ENCODE data around the gene C20orf173. TPM values are rescaled to one million over a fixed set of nuclear protein-coding genes. Genes with fewer than 3 reads are reported as not detected.

C20orf173 gene
- total RNA-seq, 1 experiment from 2014 or later: not detected

DNA sequence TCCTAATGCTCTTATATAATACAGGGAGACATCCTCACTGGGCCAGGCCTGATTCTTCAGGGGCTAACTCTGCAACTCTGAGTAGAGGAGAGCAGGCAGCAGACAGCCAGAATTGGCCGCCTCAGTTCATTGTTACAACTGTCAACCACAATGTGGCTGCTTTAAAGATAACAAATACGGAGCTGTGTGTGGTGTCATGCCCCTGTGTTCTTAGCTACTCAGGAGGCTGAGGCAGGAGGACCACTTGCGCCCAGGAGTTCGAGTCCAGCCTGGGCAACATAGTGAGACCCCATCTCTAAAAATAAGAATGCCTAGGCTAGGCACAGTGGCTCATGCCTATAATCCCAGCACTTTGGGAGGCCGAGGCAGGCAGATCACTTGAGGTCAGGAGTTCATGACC is 39.7 kb downstream of the C20orf173 start:
- in situ Hi-C loops (cut with HindIII; ENCODE audit: low pct_unique_long_range_greater_than_20kb, low sequenced_read_pairs): no loop called here
- DNase-seq (ENCODE audit: low read depth): no peak

DNA sequence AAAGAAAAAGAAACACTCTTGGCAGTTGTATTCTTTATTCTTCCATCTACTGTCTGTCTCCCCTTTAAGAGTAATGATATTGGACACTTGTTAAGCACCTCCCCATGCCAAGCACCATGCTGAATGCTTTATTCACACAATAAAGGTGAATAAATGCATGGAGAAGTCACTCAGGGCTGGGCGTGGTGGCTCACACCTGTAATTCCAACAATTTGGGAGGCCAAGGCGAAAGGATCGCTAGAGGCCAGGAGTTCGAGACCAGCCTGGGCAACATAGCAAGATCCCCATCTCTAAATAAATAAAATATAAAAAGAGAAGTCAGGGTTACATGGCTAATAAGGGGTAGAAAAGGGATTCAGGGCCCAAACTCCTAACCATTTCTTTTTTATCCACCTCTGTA is 42.0 kb downstream of the C20orf173 start:
- in situ Hi-C loops (cut with HindIII; ENCODE audit: low pct_unique_long_range_greater_than_20kb, low sequenced_read_pairs): no loop called here
- DNase-seq (ENCODE audit: low read depth): no peak

DNA sequence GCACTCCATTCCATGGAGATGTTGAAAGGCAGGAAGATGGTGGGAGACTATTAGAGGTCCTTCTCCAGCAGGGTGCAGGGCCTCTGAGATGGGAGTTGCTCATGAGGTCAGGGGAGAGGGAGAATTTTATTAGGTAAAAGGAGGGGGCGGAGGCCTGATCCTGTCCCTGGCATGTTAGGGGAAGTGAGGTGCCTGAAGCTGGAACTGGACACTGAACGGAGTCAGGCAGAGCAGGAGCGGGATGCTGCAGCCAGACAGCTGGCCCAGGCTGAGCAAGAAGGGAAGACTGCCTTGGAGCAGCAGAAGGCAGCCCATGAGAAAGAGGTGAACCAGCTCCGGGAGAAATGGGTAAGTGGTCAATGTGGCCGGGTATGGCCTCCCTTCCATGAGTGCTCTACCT is 49.7 kb downstream of the C20orf173 start:
- DNase-seq (ENCODE audit: low read depth): no peak
- in situ Hi-C loops (cut with HindIII; ENCODE audit: low pct_unique_long_range_greater_than_20kb, low sequenced_read_pairs): no loop called here

DNA sequence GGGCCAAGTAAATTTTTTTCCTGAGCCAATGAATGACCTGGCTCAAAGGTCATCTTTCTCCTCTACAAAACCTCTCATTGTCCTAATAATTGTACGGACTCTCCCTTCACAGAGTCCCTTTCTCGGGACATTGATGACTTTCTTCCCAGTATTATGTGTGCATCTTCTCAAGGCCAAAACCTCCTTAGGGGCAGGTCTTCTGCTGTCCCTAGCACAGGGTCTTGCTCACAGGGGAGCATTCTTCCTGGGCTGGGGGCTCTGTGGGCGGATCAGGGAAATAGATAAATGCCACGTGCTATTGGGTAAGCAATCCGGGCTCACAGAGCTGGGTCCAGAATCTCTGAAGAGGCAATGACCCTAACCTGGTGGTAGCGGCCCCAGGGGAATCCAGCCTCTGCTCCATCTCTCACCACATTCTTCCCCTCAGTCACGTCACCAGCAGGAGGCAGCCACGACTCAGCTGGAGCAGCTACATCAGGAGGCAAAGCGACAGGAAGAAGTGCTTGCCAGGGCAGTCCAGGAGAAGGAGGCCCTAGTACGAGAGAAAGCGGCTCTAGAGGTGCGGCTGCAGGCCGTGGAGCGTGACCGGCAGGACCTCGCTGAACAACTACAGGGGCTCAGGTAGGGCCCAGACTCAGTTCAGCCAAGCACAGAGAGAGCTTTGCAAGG is 50.5 kb downstream of the C20orf173 start:
- DNase-seq (ENCODE audit: low read depth): no peak
- in situ Hi-C loops (cut with HindIII; ENCODE audit: low pct_unique_long_range_greater_than_20kb, low sequenced_read_pairs): no loop called here

Other genes starting within 250 kb of the C20orf173 start
- gene EIF6, start 244.9 kb downstream of the C20orf173 start, total RNA-seq (2014; rRNA removed; shearing (Covaris generic); ENCODE audit: low replicate concordance): 321 and 355 TPM in 2 replicates
- gene FAM83C, start 237.2 kb downstream of the C20orf173 start, total RNA-seq (2014; rRNA removed; shearing (Covaris generic); ENCODE audit: low replicate concordance): 0.20 TPM in 1 of 2 replicates, not detected in the other
- 54.9 and 59.4 TPM in 2 replicates for gene UQCC1, start 117.7 kb downstream of the C20orf173 start, total RNA-seq (2014; rRNA removed; shearing (Covaris generic); ENCODE audit: low replicate concordance)
- 1.1 TPM in 1 of 2 replicates, not detected in the other for gene GDF5, start 91.4 kb downstream of the C20orf173 start, total RNA-seq (2014; rRNA removed; shearing (Covaris generic); ENCODE audit: low replicate concordance)
- gene CEP250, start 74.1 kb downstream of the C20orf173 start, total RNA-seq (2014; rRNA removed; shearing (Covaris generic); ENCODE audit: low replicate concordance): 14.8 and 23.2 TPM in 2 replicates
- 509 and 521 TPM in 2 replicates for gene ERGIC3, start 12.4 kb upstream of the C20orf173 start, total RNA-seq (2014; rRNA removed; shearing (Covaris generic); ENCODE audit: low replicate concordance)
- 40.6 and 79.6 TPM in 2 replicates for gene SPAG4, start 86.2 kb upstream of the C20orf173 start, total RNA-seq (2014; rRNA removed; shearing (Covaris generic); ENCODE audit: low replicate concordance)
- gene CPNE1, start 135.2 kb upstream of the C20orf173 start, total RNA-seq (2014; rRNA removed; shearing (Covaris generic); ENCODE audit: low replicate concordance): 265 and 314 TPM in 2 replicates
- gene RBM12, start 135.2 kb upstream of the C20orf173 start, total RNA-seq (2014; rRNA removed; shearing (Covaris generic); ENCODE audit: low replicate concordance): 52.0 and 59.2 TPM in 2 replicates
- 130 and 148 TPM in 2 replicates for gene NFS1, start 169.7 kb upstream of the C20orf173 start, total RNA-seq (2014; rRNA removed; shearing (Covaris generic); ENCODE audit: low replicate concordance)
- 280 and 455 TPM in 2 replicates for gene ROMO1, start 169.8 kb upstream of the C20orf173 start, total RNA-seq (2014; rRNA removed; shearing (Covaris generic); ENCODE audit: low replicate concordance)
- gene RBM39, start 212.6 kb upstream of the C20orf173 start, total RNA-seq (2014; rRNA removed; shearing (Covaris generic); ENCODE audit: low replicate concordance): 129 and 143 TPM in 2 replicates
- 31.1 and 66.9 TPM in 2 replicates for gene PHF20, start 242.4 kb upstream of the C20orf173 start, total RNA-seq (2014; rRNA removed; shearing (Covaris generic); ENCODE audit: low replicate concordance)